ENCODE measurements around the gene HAUS7.

The HAUS7 gene

DNA sequence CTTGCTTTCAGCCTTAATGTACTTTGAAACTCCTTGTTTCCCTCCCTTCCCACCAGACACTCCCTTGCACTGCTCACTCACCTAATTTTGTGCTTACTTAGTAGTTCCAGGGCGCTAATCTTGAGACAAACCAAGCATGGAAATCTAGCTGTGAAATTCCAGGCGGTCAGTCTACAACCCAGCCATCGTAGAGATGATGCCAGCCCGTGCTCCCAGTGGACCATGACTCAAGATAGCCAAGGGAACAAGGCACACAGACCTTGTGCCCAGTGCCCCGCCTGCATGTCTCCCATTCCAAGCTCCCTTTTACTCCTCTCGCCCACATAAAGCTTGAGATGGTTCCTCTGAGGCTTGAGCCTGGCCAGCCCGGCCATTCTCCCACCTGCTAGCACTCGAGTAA, 35.6 kb downstream of the HAUS7 start:
- Histone ChIP-seq H4K8ac (ENCODE audit: low read depth, low read length) (no peak overlapping the region), H3K9ac (ENCODE audit: low read depth, low read length, poor library complexity) (no peak overlapping the region), H2BK5ac (ENCODE audit: low read length) (no peak overlapping the region), H3K9me3 (replicated peaks in 1 of 2; ENCODE audit: control insufficient read depth in 2 of 2, insufficient read depth in 1 of 2, low read depth in 1 of 2, low read length in 2 of 2) (no peaks in the 10 kb centered on the region), H3K4me1 (ENCODE audit: control insufficient read depth in 2 of 2, insufficient read depth in 1 of 2, low read depth in 1 of 2, low read length in 2 of 2) (no peaks in the 10 kb centered on the region), H3K36me3 (replicated peaks in 1 of 2; ENCODE audit: control insufficient read depth in 2 of 2, insufficient read depth in 2 of 2, low read length in 2 of 2) (no peaks in the 10 kb centered on the region), H4K91ac (ENCODE audit: low read depth, low read length, poor library complexity) (no peak overlapping the region), H3K4me3 (ENCODE audit: low read length in 2 of 2) (no peak overlapping the region), H3K4ac (ENCODE audit: low read length) (no peak overlapping the region), H2BK15ac (ENCODE audit: low read length) (no peak overlapping the region), H2BK120ac (ENCODE audit: low read depth, low read length) (no peak overlapping the region), H3K18ac (ENCODE audit: low read length) (no peak overlapping the region), H2AK5ac (ENCODE audit: low read depth, low read length) (no peak overlapping the region), H3K14ac (ENCODE audit: low read length) (no peak overlapping the region), H3K27ac (replicated peaks; ENCODE audit: low read length) (no peak overlapping the region), H3K79me1 (ENCODE audit: low read depth, low read length) (no peaks in the 10 kb centered on the region), H3K27me3 (ENCODE audit: control insufficient read depth in 3 of 3, insufficient read depth in 3 of 3, low read depth in 1 of 3, low read length in 3 of 3) (peaks cover 0 to 15% (median 0%) of the 10 kb centered on the region in 3 experiments), H2BK12ac (ENCODE audit: low read length) (no peak overlapping the region), H2AFZ (ENCODE audit: low read length) (no peak overlapping the region), H3K23ac (ENCODE audit: low read depth, low read length, poor library complexity) (no peak overlapping the region), H3K4me2 (ENCODE audit: insufficient read depth, low read length, poor library complexity, severe bottlenecking) (no peak overlapping the region)
- DNase-seq (ENCODE audit: low spot score), result no peak
- no CpG with 5 or more reads among the region's 8 CpGs for WGBS, 2 donors (ENCODE audit: extremely low coverage in 2 of 2, insufficient read length in 2 of 2, insufficient replicate concordance in 1 of 2)

- Histone ChIP-seq H2AK5ac (ENCODE audit: low read depth, low read length) (no peak overlapping the region), H3K18ac (ENCODE audit: low read length) (no peak overlapping the region), H3K4ac (ENCODE audit: low read length) (no peak overlapping the region), H3K14ac (ENCODE audit: low read length) (no peak overlapping the region), H4K91ac (ENCODE audit: low read depth, low read length, poor library complexity) (no peak overlapping the region), H2AFZ (ENCODE audit: low read length) (no peak overlapping the region), H3K79me1 (ENCODE audit: low read depth, low read length) (no peaks in the 10 kb centered on the region), H3K4me1 (ENCODE audit: control insufficient read depth in 2 of 2, insufficient read depth in 1 of 2, low read depth in 1 of 2, low read length in 2 of 2) (no peaks in the 10 kb centered on the region), H3K23ac (ENCODE audit: low read depth, low read length, poor library complexity) (no peak overlapping the region), H3K27me3 (ENCODE audit: control insufficient read depth in 3 of 3, insufficient read depth in 3 of 3, low read depth in 1 of 3, low read length in 3 of 3) (peaks cover 0 to 15% (median 0%) of the 10 kb centered on the region in 3 experiments), H4K8ac (ENCODE audit: low read depth, low read length) (no peak overlapping the region), H3K9ac (ENCODE audit: low read depth, low read length, poor library complexity) (no peak overlapping the region), H3K9me3 (replicated peaks in 1 of 2; ENCODE audit: control insufficient read depth in 2 of 2, insufficient read depth in 1 of 2, low read depth in 1 of 2, low read length in 2 of 2) (no peaks in the 10 kb centered on the region), H2BK5ac (ENCODE audit: low read length) (no peak overlapping the region), H2BK120ac (ENCODE audit: low read depth, low read length) (no peak overlapping the region), H2BK12ac (ENCODE audit: low read length) (no peak overlapping the region), H3K36me3 (replicated peaks in 1 of 2; ENCODE audit: control insufficient read depth in 2 of 2, insufficient read depth in 2 of 2, low read length in 2 of 2) (no peaks in the 10 kb centered on the region), H3K4me3 (ENCODE audit: low read length in 2 of 2) (no peak overlapping the region), H2BK15ac (ENCODE audit: low read length) (no peak overlapping the region), H3K4me2 (ENCODE audit: insufficient read depth, low read length, poor library complexity, severe bottlenecking) (no peak overlapping the region), H3K27ac (replicated peaks; ENCODE audit: low read length) (no peak overlapping the region)
- DNase-seq (ENCODE audit: low spot score), result no peak
- no CpG with 5 or more reads among the region's 17 CpGs for WGBS, 2 donors (ENCODE audit: extremely low coverage in 2 of 2, insufficient read length in 2 of 2, insufficient replicate concordance in 1 of 2)
Observed at GRCh38 chrX:153433781-153434285, 36.5 kb downstream of the HAUS7 start.

- Histone ChIP-seq H3K4ac (ENCODE audit: low read length) (no peak overlapping the region), H2BK5ac (ENCODE audit: low read length) (no peak overlapping the region), H3K4me3 (ENCODE audit: low read length in 2 of 2) (no peak overlapping the region), H3K4me2 (ENCODE audit: insufficient read depth, low read length, poor library complexity, severe bottlenecking) (no peak overlapping the region), H2BK12ac (ENCODE audit: low read length) (no peak overlapping the region), H3K23ac (ENCODE audit: low read depth, low read length, poor library complexity) (no peak overlapping the region), H4K91ac (ENCODE audit: low read depth, low read length, poor library complexity) (no peak overlapping the region), H3K9me3 (replicated peaks in 1 of 2; ENCODE audit: control insufficient read depth in 2 of 2, insufficient read depth in 1 of 2, low read depth in 1 of 2, low read length in 2 of 2) (no peaks in the 10 kb centered on the region), H3K36me3 (replicated peaks in 1 of 2; ENCODE audit: control insufficient read depth in 2 of 2, insufficient read depth in 2 of 2, low read length in 2 of 2) (no peaks in the 10 kb centered on the region), H2AK5ac (ENCODE audit: low read depth, low read length) (no peak overlapping the region), H2BK120ac (ENCODE audit: low read depth, low read length) (no peak overlapping the region), H3K4me1 (ENCODE audit: control insufficient read depth in 2 of 2, insufficient read depth in 1 of 2, low read depth in 1 of 2, low read length in 2 of 2) (no peaks in the 10 kb centered on the region), H3K18ac (ENCODE audit: low read length) (no peak overlapping the region), H2BK15ac (ENCODE audit: low read length) (no peak overlapping the region), H3K79me1 (ENCODE audit: low read depth, low read length) (no peaks in the 10 kb centered on the region), H4K8ac (ENCODE audit: low read depth, low read length) (no peak overlapping the region), H2AFZ (ENCODE audit: low read length) (no peak overlapping the region), H3K27ac (replicated peaks; ENCODE audit: low read length) (no peak overlapping the region), H3K27me3 (ENCODE audit: control insufficient read depth in 3 of 3, insufficient read depth in 3 of 3, low read depth in 1 of 3, low read length in 3 of 3) (peaks cover 0 to 15% (median 0%) of the 10 kb centered on the region in 3 experiments), H3K9ac (ENCODE audit: low read depth, low read length, poor library complexity) (no peak overlapping the region), H3K14ac (ENCODE audit: low read length) (no peak overlapping the region)
- WGBS, 2 donors (ENCODE audit: extremely low coverage in 2 of 2, insufficient read length in 2 of 2, insufficient replicate concordance in 1 of 2), result no CpG with 5 or more reads among the region's 12 CpGs
- no peak for DNase-seq (ENCODE audit: low spot score)
Observed at GRCh38 chrX:153433161-153433680, 37.2 kb downstream of the HAUS7 start.

- Histone ChIP-seq H3K4ac (ENCODE audit: low read length) (no peak overlapping the region), H3K4me1 (ENCODE audit: control insufficient read depth in 2 of 2, insufficient read depth in 1 of 2, low read depth in 1 of 2, low read length in 2 of 2) (no peaks in the 10 kb centered on the region), H2BK15ac (ENCODE audit: low read length) (no peak overlapping the region), H3K27ac (replicated peaks; ENCODE audit: low read length) (no peak overlapping the region), H3K9ac (ENCODE audit: low read depth, low read length, poor library complexity) (no peak overlapping the region), H2BK12ac (ENCODE audit: low read length) (no peak overlapping the region), H2AK5ac (ENCODE audit: low read depth, low read length) (no peak overlapping the region), H4K91ac (ENCODE audit: low read depth, low read length, poor library complexity) (no peak overlapping the region), H3K79me1 (ENCODE audit: low read depth, low read length) (no peaks in the 10 kb centered on the region), H4K8ac (ENCODE audit: low read depth, low read length) (no peak overlapping the region), H2BK5ac (ENCODE audit: low read length) (no peak overlapping the region), H3K4me2 (ENCODE audit: insufficient read depth, low read length, poor library complexity, severe bottlenecking) (no peak overlapping the region), H3K23ac (ENCODE audit: low read depth, low read length, poor library complexity) (no peak overlapping the region), H3K9me3 (replicated peaks in 1 of 2; ENCODE audit: control insufficient read depth in 2 of 2, insufficient read depth in 1 of 2, low read depth in 1 of 2, low read length in 2 of 2) (no peaks in the 10 kb centered on the region), H2BK120ac (ENCODE audit: low read depth, low read length) (no peak overlapping the region), H3K4me3 (ENCODE audit: low read length in 2 of 2) (no peak overlapping the region), H3K14ac (ENCODE audit: low read length) (no peak overlapping the region), H2AFZ (ENCODE audit: low read length) (no peak overlapping the region), H3K36me3 (replicated peaks in 1 of 2; ENCODE audit: control insufficient read depth in 2 of 2, insufficient read depth in 2 of 2, low read length in 2 of 2) (no peaks in the 10 kb centered on the region), H3K18ac (ENCODE audit: low read length) (no peak overlapping the region), H3K27me3 (ENCODE audit: control insufficient read depth in 3 of 3, insufficient read depth in 3 of 3, low read depth in 1 of 3, low read length in 3 of 3) (peaks cover 0 to 22% (median 0%) of the 10 kb centered on the region in 3 experiments)
- DNase-seq (ENCODE audit: low spot score), result no peak
- no CpG with 5 or more reads among the region's 6 CpGs for WGBS, 2 donors (ENCODE audit: extremely low coverage in 2 of 2, insufficient read length in 2 of 2, insufficient replicate concordance in 1 of 2)
Observed at GRCh38 chrX:153430796-153431195, 39.6 kb downstream of the HAUS7 start.

Measured in neuronal stem cell (in vitro differentiated cells).